ENCODE results near the gene ITGAD. TPM values are rescaled to one million over a fixed set of nuclear protein-coding genes. Genes with fewer than 3 reads are reported as not detected.

The ITGAD gene
- not detected in 3 replicates for total RNA-seq

DNA sequence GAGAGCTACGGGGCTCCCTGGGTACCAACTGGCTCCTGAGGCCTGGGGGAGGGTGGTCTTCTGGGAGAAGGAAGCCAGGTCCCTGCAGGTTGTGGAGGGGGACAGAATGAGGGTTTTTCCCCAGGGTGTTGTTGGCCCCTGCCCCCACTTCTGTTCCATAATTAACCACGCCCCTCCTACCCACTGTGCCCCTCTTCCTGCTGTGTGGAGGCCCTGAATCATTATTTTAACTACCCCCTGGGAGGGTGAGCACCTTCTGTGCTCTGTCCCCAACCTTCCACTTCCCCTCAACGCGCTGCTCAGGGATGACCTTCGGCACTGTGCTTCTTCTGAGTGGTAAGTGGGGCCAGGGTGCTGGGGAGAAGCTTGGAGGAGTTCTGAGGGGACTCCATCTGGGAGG lies at the start of gene ITGAD:
Gene ITGAD, plus strand, starts transcription at position 280 of the 400 bp plus-strand sequence. Its CDS starts 26 bp downstream, at position 306.
- no peak for DNase-seq (ENCODE audit: low spot score in 2 of 2, unreplicated experiment in 2 of 2)
- Mint-ChIP-seq H3K27me3 (ENCODE audit: low read depth) (peaks cover 19% of the 10 kb centered on the region), H3K27ac (no peak within 1 kb of the TSS), H3K4me1 (no peaks in the 10 kb centered on the region), H3K9me3 (no peaks in the 10 kb centered on the region), H3K36me3 (no peaks in the 10 kb centered on the region), H3K4me3 (no peak within 1 kb of the TSS)
- no peak for TF ChIP-seq CTCF (IDR thresholded peaks at IDR 0.05; ENCODE audit: unreplicated experiment)

GRCh38 chr16:31344712-31345111 lies 48.4 kb upstream of the ITGAD start:
- Mint-ChIP-seq H3K4me3 (no peak overlapping the region), H3K36me3 (no peaks in the 10 kb centered on the region), H3K4me1 (no peaks in the 10 kb centered on the region), H3K27ac (no peak overlapping the region), H3K9me3 (no peaks in the 10 kb centered on the region), H3K27me3 (ENCODE audit: low read depth) (peaks cover 22% of the 10 kb centered on the region)
- no peak for DNase-seq (ENCODE audit: low spot score in 2 of 2, unreplicated experiment in 2 of 2)
- TF ChIP-seq CTCF (IDR thresholded peaks at IDR 0.05; ENCODE audit: unreplicated experiment): no peak

- Mint-ChIP-seq H3K27ac (no peak overlapping the region), H3K4me1 (no peaks in the 10 kb centered on the region), H3K36me3 (no peaks in the 10 kb centered on the region), H3K9me3 (no peaks in the 10 kb centered on the region), H3K4me3 (no peak overlapping the region), H3K27me3 (ENCODE audit: low read depth) (peaks cover 27% of the 10 kb centered on the region)
- no peak for TF ChIP-seq CTCF (IDR thresholded peaks at IDR 0.05; ENCODE audit: unreplicated experiment)
- no peak for DNase-seq (ENCODE audit: low spot score in 2 of 2, unreplicated experiment in 2 of 2)
Observed at GRCh38 chr16:31347445-31347844, 45.7 kb upstream of the ITGAD start.

DNA sequence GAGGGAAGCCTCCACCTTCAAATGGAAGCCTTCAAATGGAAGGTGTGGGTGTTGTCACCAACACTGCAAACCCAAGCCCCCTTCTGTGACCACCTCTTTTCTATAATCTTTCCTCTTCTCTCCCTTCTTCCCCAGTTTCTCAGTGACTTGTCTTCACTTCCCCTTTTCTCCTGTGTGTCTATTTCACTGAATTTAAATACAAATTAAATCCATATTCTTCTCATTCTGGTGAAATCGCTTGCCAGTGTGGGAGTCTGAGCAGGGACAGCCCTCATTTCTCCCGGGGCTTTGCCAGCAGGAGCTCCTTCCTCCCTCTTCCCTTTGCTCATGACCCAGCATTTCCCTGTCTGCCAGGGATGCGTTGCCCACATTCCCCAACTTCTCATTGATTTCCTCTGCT lies 44.6 kb upstream of the ITGAD start:
- H3K27me3 Mint-ChIP-seq (ENCODE audit: low read depth): peaks cover 35% of the 10 kb centered on the region
- no peak overlapping the region for H3K4me3 Mint-ChIP-seq
- no peak overlapping the region for H3K27ac Mint-ChIP-seq
- no peaks in the 10 kb centered on the region for H3K9me3 Mint-ChIP-seq
- TF ChIP-seq CTCF (IDR thresholded peaks at IDR 0.05; ENCODE audit: unreplicated experiment): no peak
- no peaks in the 10 kb centered on the region for H3K4me1 Mint-ChIP-seq
- DNase-seq (ENCODE audit: low spot score in 2 of 2, unreplicated experiment in 2 of 2): no peak
- no peaks in the 10 kb centered on the region for H3K36me3 Mint-ChIP-seq

- TF ChIP-seq CTCF (IDR thresholded peaks at IDR 0.05; ENCODE audit: unreplicated experiment): no peak
- Mint-ChIP-seq H3K27ac (no peak overlapping the region), H3K4me1 (no peaks in the 10 kb centered on the region), H3K36me3 (no peaks in the 10 kb centered on the region), H3K27me3 (ENCODE audit: low read depth) (peaks cover 38% of the 10 kb centered on the region), H3K4me3 (no peak overlapping the region), H3K9me3 (no peaks in the 10 kb centered on the region)
- no peak for DNase-seq (ENCODE audit: low spot score in 2 of 2, unreplicated experiment in 2 of 2)
Observed at GRCh38 chr16:31350275-31351005, 42.7 kb upstream of the ITGAD start.

All from mesothelial cell of epicardium (in vitro differentiated cells).